HG03432 (cell line): Measurements from ENCODE around the gene OCSTAMP.
A peak's percentile ranks its signal among the peaks of the same experiment; 100 is the strongest.

Experiments used
- ATAC-seq: cut with Tn5 transposase; IDR thresholded peaks from one replicate; pipeline ENCODE4 v1.9.1; 2021; ENCODE audit warnings: mild to moderate bottlenecking, moderate library complexity; ENCODE audit not compliant: unreplicated experiment

OCSTAMP gene

DNA sequence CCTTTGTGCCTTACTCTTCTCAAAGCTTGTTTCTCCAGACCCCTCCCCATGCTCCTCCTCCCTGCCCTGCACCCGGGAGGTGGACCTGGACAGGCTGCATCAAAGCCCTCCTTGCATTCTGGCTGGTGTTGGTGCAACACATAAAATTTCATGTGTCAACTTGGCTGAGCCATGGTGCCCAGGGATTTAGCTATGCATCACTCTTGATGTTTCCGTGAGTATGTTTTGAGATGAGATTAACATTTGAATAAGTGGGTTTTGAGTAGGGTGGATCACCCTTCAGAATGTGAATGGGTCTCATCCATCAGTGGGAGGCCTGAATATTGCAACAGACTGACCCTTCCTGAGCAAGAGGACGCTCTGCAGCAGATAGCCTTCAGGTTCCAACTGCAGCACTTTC is 4.4 kb upstream of the OCSTAMP start:
- ATAC-seq: no peak

- ATAC-seq: no peak
Observed at GRCh38 chr20:46553926-46554325, 3.5 kb upstream of the OCSTAMP start.

- peak; percentile 82 for ATAC-seq
Observed at GRCh38 chr20:46552460-46553420, 2.3 kb upstream of the OCSTAMP start.

DNA sequence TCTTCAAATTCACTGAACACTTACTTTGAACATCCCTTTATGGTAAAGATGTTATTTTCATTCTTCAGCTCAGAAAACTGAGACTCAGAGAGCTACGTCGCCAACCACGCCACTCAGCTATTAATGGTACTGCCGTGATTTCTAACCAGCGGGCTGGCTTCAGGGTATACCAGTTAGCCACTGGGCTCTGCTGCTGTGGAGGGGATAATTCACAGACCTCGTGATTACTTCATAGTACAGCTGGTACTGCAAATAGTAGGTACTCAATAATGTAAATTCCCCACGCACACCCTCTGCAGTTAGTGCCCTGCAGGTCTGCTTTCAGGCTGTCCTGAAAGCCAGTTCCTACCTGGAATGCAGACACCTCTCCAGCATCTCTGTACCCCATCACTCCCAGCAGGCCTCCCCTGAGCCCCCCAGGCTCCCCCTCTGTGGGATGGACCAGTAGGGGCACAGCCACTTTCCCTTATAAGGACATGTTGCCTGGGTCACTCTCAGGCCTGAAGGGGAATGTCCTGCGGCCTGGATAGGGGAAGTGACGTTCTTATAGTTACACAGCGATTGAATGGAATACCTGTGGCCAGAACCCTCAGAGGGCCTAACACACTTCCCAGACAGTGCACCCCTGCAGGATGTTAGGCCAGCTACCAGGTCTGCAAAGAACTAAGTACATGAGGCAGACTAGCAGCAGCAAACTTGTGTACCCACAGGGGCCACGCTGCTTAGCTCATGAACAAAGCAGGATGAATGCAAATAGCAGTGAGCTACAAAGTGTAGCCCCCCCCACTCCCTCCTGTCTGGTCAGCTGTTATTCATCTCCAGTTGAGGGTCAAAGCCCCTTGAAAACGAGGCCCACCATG is 1.3 kb upstream of the OCSTAMP start:
- no peak for ATAC-seq

- no peak for ATAC-seq
Observed at GRCh38 chr20:46549188-46549972, 1.1 kb downstream of the OCSTAMP start.

- no peak for ATAC-seq
Observed at GRCh38 chr20:46548688-46549087, 1.8 kb downstream of the OCSTAMP start.

GRCh38 chr20:46547995-46548394 is 2.5 kb downstream of the OCSTAMP start:
- no peak for ATAC-seq

DNA sequence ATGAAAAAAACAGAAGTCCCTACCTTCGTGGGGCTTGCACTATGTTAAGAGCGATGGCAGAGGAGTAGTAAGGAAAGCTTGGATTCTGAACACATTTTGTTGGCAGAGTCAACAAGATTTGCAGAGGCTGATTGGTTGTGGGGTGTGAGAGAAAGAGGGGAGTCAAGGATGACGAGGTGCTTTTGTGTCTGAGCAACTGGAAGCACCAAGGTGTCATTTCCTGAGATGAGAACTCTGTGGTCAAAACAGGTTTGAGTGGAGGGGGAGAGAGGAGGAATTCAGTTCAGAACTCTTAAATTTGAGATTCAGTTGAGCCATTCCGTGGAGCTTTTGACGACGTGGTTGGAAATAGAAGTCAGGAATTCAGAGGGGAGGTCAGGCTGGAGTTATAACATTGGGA is 3.5 kb downstream of the OCSTAMP start:
- ATAC-seq: no peak

GRCh38 chr20:46546298-46546697 is 4.2 kb downstream of the OCSTAMP start:
- no peak for ATAC-seq

- ATAC-seq: no peak
Observed at GRCh38 chr20:46545827-46546138, 4.7 kb downstream of the OCSTAMP start.

DNA sequence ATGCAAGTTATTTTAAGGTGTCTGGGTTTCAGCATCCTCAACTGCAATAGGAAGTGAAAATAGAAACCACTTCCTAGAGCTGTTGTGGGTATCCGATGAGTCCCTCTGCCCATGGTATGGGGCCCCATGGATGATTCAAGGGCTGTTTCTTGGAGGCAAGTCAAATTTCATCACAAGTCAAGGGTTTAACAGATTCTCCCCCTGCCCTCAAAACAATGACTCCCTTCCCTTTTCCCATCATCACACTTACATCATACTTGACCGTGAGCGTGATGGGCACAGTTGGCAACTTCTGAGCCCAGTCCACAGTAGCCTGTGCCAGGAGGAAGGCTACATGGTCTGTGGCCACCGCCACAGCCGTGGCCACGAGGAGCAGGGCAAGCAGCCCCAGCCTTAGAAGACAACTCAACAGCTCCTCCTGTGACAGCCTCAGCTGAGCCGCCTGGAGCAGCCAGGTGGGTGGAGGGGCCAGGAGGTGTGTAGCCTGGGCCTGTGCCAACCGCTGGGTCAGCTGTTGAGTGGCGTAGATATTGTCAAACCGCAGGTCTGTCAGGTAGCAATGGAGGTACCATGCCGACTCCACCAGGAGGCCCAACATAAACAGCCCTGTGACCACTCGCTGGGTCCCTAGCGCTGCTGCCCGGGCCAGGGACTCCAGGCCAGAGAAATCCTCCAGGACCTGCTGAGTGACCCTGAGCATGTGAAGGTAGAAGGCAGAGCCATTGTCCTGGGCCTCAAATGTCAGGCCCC is 5.2 kb downstream of the OCSTAMP start:
- no peak for ATAC-seq

GRCh38 chr20:46544576-46544975 is 5.9 kb downstream of the OCSTAMP start:
- ATAC-seq: no peak

- ATAC-seq: no peak
Observed at GRCh38 chr20:46543959-46544358, 6.5 kb downstream of the OCSTAMP start.

DNA sequence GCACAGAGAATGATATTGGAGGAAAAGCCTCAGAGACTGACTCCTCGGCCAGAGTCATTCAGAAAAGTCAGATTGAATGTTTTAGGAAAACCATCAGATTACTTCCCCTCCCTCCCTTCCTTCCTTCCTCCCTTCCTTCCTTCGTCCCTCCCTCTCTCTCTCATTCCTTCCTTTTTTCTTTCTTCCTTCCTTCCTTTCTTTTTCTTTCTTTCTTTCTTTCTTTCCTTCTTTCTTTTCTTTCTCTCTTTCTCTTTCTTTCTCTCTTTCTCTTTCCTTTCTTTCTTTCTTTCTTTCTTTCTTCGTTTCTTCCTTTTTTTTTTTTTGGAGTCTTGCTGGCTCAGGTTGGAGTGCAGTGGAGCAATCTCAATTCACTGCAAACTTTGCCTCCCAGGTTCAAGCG is 7.4 kb downstream of the OCSTAMP start:
- no peak for ATAC-seq

DNA sequence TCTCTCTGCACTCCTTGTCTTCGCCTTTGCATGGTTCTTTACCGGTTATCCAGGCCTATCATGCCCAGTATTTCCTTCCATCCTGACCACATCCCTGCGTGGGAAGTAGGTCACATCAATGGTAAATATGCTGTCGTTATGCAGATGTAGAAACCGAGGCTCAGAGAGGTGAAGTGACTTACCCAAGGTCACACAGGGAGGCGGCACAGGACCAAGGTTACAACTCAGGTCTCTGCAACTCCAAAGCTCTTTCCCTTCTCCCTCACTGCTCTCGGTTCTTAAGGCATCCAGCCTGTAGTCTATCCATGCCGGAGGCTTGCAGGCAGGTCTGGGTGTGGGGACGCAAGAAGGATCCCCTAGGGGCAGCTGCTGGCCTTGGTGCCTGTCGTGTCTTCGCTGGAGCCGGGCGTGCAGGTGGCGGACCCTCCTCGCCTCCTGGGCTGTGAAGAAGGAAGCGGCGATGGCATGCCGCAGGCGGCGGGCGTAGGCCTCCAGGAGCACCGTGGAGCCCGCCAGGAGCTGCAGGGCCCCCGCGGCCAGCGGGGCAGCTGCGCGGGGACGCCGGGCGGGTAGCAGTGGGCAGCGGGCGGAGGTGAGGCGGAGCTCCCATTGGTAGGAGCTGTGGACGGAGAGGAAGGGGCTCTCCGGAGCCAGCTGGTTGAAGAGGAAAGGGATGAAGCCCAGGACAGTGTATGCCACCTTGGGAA is 9.1 kb downstream of the OCSTAMP start:
- ATAC-seq: no peak

- no peak for ATAC-seq
Observed at GRCh38 chr20:46539113-46539512, 11.3 kb downstream of the OCSTAMP start.

DNA sequence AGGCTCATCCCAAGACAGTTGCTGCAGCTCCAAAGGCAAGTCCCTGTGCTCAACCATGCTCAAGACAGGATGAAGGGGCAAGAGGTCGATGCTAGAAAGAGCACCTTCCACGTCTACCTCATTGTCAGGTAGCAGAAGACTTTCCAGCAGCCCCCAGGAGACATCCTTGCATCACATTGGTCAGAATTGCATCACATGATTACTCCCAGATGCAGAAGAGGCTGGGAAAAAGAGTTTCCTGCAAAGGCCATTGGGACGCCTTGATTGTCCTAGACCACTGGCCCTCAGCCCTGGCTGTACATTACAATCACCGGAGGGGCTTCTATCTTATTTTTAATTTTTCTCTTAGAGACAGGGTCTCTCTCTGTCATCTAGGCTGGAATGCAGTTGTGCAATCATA is 19.8 kb downstream of the OCSTAMP start:
- ATAC-seq: no peak

DNA sequence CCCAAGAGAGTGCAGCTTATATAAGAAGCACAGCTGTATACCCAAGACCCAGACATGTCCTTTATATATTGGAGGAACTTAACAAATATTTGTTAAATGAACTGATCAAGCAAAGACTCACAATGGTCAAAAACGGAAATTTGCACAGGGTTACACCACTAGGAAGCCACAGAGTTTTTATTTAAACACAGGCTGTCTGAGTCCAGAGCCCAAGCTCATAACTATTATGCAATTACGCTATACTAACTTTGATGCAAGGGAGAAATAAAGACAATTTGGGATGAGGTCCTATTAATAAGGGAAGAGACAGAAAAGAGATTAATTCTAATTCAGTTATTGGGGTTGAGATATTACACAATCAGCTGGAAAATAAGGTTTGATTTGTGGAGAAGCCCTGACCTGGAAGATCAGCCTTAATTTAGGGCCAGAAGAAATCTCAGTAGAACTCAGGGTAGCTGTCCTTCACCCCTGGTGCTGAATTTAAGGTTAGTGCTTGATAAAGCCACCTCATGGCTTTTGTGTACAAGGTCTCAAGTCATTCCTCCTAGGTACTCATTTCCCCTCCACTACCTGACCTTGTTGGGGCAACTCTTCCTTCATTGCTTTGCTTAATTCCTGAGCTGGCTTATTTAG is 26.6 kb downstream of the OCSTAMP start:
- ATAC-seq: no peak

- no peak for ATAC-seq
Observed at GRCh38 chr20:46523108-46523507, 27.3 kb downstream of the OCSTAMP start.
